Testis (tissue), 3 donors: ENCODE data around the gene KCNQ1. TPM values are rescaled to one million over a fixed set of nuclear protein-coding genes. Genes with fewer than 3 reads are reported as not detected.

Experiments used
- DNase-seq: peaks from one replicate; pipeline ENCODE4 v3.0.0-alpha.2; 2019
- H3K27ac ChIP-seq, 2 donors: fragments of 200-600 bp; sonication (generic); one replicate each; pipeline ENCODE4 v1.5.1; 2019
- H3K27me3 ChIP-seq: fragments of 200-600 bp; sonication (generic); one replicate; pipeline ENCODE4 v1.5.1; 2019
- H3K36me3 ChIP-seq: fragments of 200-600 bp; sonication (generic); one replicate; pipeline ENCODE4 v1.5.1; 2017; ENCODE audit warnings: low read depth; ENCODE audit errors: missing control alignments
- H3K4me1 ChIP-seq: fragments of 200-600 bp; sonication (generic); one replicate; pipeline ENCODE4 v1.5.1; 2019
- H3K4me3 ChIP-seq, 2 donors: fragments of 200-600 bp; sonication (generic); one replicate each; pipeline ENCODE4 v1.5.1; 2017 to 2019
- H3K9me3 ChIP-seq: fragments of 200-600 bp; sonication (generic); one replicate; pipeline ENCODE4 v1.5.1; 2017
- POLR2A ChIP-seq: fragments of 450-650 bp; IDR thresholded peaks from one replicate; pipeline ENCODE4 v1.6.1; 2017; ENCODE audit warnings: antibody characterized with exemption, mild to moderate bottlenecking, moderate library complexity
- WGBS, 2 donors: methylation state at CpG; one replicate each; pipeline ENCODE4 v1.1.5; 2018; 5-methylcytosine and 5-hydroxymethylcytosine counted together
- intact Hi-C: fragments of 100-400 bp; cut with DNase I; formaldehyde crosslinking; loops from one replicate; pipeline ENCODE4 v1.15.1; 2023; ENCODE audit warnings: low total_unique reads
- polyA plus RNA-seq: library from polyadenylated mRNA; stranded (reverse); fragments of 350-450 nt; fragmentation: Illumina TruSeq; extraction: RNeasy Lipid Tissue Mini Kit (QIAGEN cat#74804); gene quantifications from one replicate; pipeline ENCODE4 v1.2.3, GENCODE V29; 2014; ENCODE audit warnings: low read depth, low replicate concordance; ENCODE audit not compliant: insufficient read depth
- total RNA-seq, 2 donors: library from RNA; depleted of rRNA; stranded (reverse); fragments of >200 nt; gene quantifications; one replicate each; pipeline ENCODE4 v1.2.3, GENCODE V29; 2016
- TF ChIP-seq, protein P1 (sequence below), 3 experiments: fragments of 450-650 bp in 2 of 3; fragments of 200-600 bp in 1 of 3; sonication (generic) in 1 of 3; IDR thresholded peaks; one replicate each; pipeline ENCODE4 v1.5.1; 2016 to 2019; ENCODE audit warnings: antibody characterized with exemption in 3 of 3, mild to moderate bottlenecking in 2 of 3, moderate library complexity in 1 of 3

The KCNQ1 gene
- total and polyA plus RNA-seq, 3 donors from 2014 or later, result 6.0 to 24.2 (median 12.8) TPM

DNA sequence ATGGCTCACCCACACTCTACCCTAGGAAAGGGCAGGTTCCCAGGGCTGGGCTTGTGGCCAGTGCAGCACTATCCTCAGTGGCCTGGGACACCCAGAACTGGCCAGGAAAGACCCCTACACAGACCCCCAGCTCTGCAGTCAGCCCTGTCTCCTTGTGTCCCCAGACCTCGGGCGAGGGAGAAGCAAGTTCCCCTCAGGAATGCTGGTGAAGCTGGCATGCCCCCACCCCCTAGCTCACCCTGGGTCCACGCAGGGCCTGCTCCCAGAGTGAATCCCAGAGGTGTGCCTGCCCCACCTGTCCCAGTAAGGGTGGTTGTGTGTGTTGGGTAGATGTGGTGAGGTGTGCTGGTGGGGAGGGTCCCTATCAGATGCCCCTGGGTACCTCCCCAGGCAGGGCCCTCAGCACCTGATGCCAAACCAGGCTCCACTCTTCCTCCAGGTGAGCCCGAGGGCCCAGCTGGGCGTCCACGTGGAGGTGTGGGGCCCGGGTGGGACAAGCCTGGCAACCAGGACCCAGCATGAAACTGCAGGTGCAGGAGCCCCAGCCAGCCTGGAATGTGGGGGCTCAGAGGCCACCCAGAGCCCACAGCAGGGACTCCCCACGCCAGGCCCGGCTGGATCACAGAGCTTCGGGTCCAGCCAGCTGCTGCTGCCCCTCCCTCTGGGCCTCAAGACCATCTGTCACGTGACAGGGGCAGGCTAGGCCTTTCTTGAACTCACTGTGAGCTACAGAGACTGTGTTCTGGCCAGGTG is 303.4 kb downstream of the KCNQ1 start:
- Histone ChIP-seq H3K4me1 (no peaks in the 10 kb centered on the region), H3K27me3 (no peaks in the 10 kb centered on the region), H3K9me3 (no peaks in the 10 kb centered on the region), H3K27ac (no peak overlapping the region), H3K4me3 (no peak overlapping the region), H3K36me3 (no peaks in the 10 kb centered on the region)
- TF ChIP-seq, protein P1, sequence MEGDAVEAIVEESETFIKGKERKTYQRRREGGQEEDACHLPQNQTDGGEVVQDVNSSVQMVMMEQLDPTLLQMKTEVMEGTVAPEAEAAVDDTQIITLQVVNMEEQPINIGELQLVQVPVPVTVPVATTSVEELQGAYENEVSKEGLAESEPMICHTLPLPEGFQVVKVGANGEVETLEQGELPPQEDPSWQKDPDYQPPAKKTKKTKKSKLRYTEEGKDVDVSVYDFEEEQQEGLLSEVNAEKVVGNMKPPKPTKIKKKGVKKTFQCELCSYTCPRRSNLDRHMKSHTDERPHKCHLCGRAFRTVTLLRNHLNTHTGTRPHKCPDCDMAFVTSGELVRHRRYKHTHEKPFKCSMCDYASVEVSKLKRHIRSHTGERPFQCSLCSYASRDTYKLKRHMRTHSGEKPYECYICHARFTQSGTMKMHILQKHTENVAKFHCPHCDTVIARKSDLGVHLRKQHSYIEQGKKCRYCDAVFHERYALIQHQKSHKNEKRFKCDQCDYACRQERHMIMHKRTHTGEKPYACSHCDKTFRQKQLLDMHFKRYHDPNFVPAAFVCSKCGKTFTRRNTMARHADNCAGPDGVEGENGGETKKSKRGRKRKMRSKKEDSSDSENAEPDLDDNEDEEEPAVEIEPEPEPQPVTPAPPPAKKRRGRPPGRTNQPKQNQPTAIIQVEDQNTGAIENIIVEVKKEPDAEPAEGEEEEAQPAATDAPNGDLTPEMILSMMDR (IDR thresholded peaks at IDR 0.05), result no peak
- no peak for TF ChIP-seq POLR2A
- DNase-seq, result no peak
- 78 to 100% methylated on average over 1 to 7 of the region's 11 CpGs for WGBS, 2 donors
- intact Hi-C loops, result no loop called here

DNA sequence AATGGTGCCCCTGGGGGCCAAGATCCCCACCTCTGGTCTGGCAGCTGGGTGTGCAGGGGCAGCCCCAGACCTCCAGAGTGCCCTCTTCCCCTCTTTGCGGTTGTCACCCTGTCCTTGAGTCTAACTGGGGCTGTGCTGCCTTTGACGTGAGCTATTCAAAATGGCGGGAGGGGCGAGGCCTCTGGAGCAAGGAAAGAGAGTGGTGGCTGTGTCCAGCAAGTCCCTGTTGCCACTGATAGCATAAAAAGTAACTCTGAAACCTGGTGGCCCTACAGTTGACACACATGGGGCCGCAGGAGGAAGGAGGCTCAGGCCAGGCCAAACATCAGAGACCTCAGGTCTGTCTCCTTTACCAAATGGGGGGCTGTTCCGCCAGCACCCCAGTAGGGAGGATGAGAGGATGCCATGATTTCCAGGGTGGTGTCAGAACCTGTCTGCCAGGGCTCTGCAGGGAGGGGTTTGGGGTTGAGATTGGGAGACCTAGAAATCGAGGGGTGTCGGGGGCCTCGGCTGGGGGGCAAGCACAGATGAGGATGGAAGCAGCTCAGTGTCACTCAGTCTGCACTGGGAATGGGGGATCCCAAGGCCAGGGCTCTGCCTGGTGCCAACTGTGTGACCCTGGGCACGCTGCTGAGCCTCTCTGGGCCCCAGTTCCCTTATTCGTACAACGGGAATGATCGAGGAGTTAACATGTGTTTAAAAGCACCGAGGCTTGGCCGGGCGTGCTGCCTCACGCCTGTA is 304.2 kb downstream of the KCNQ1 start:
- intact Hi-C loops, result no loop called here
- no peak for DNase-seq
- 89 to 94% methylated on average over 17 of the region's 17 CpGs for WGBS, 2 donors

DNA sequence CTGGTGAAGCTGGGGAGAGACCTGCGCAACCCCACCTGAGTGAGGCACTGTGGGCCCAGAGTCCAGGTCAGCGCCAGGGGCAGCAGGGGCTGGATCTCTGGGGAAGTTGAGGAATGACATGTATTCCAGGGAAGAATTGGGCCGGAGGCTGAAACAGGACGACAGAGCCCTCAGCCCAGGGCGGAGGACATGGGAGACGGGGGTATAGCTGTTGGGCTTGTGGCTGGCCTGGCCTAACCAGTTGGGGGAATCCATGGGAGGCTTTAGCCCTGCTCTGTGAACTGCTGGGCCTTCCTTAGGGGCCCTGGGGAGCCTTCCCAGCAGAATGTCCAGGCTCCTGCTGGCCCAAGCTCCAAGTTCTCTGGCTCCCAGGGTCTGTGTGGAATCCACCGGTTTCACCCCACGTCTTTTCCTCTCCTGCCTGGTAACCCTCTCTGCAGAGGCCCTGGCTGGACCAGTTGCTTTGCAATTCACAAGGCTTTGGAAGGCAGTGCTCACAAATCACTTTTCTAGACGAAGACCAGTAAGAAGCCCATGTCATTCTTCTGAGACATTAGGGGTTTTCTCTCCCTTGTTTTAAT is 305.4 kb downstream of the KCNQ1 start:
- no peak overlapping the region for H3K27ac ChIP-seq
- intact Hi-C loops, result no loop called here
- H3K4me3 ChIP-seq, result no peak overlapping the region
- H3K27me3 ChIP-seq, result no peaks in the 10 kb centered on the region
- TF ChIP-seq POLR2A, result no peak
- TF ChIP-seq, protein P1 (IDR thresholded peaks at IDR 0.05), result no peak
- 84 to 85% methylated on average over 9 of the region's 9 CpGs for WGBS, 2 donors
- H3K9me3 ChIP-seq, result no peaks in the 10 kb centered on the region
- H3K36me3 ChIP-seq, result no peaks in the 10 kb centered on the region
- H3K4me1 ChIP-seq, result no peaks in the 10 kb centered on the region
- no peak for DNase-seq

More for the DNA sequence above, 304.2 kb downstream of the KCNQ1 start:
- Histone ChIP-seq H3K4me3 (no peak overlapping the region), H3K9me3 (no peaks in the 10 kb centered on the region), H3K27ac (no peak overlapping the region), H3K4me1 (no peaks in the 10 kb centered on the region), H3K27me3 (no peaks in the 10 kb centered on the region), H3K36me3 (no peaks in the 10 kb centered on the region)
- no peak for TF ChIP-seq POLR2A
- TF ChIP-seq, protein P1 (IDR thresholded peaks at IDR 0.05), result no peak

DNA sequence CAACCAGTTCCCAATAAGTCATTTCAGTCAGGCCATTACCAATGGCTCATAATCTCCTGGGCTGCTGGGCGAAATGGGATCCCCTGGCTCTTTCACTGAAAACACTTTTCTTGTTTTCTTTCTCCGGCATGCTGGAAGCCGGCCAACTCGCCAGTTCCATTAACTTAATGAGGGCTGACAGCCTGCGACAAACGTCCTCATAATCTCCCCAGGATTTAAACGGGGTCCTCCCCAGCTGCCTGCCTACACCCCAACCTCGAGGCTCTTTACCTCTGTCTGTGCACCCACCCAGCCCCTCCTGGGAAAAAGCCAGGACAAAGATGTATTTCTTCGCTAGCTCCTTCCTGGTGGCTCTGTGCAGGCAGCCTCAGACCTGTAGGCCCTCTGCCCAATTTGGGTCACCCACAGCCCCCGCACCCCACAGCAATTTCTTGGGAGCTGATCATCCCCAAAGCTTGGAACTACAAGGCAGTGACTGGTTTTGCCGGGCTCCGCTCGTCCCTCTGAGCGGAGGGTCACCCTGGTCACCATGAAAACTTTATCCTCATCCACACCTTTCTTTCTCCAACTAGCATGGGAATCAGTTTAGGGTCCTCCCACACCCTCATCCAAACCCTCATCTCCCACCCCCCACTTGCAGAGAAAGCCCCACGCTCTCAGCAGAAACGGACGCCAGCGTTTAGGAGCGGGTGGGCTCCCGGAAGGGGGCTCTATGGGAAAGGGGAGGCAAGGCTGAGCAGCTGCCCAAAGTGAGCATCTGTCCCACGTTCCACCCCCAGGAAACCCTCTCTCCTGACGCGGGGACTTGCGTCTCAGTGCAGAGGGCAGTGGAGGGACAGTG is 306.1 kb downstream of the KCNQ1 start:
- H3K4me3 ChIP-seq, result no peak overlapping the region
- no peaks in the 10 kb centered on the region for H3K27me3 ChIP-seq
- no peak for DNase-seq
- intact Hi-C loops, result no loop called here
- H3K4me1 ChIP-seq, result no peaks in the 10 kb centered on the region
- H3K9me3 ChIP-seq, result no peaks in the 10 kb centered on the region
- no peak for TF ChIP-seq POLR2A
- TF ChIP-seq, protein P1 (IDR thresholded peaks at IDR 0.05), result no peak
- 78 to 81% methylated on average over 20 to 24 of the region's 24 CpGs for WGBS, 2 donors
- no peak overlapping the region for H3K27ac ChIP-seq
- no peaks in the 10 kb centered on the region for H3K36me3 ChIP-seq
